OCI-LY1 (cell line): Measurements from ENCODE around the gene RALY.

Source experiments
- EZH2 ChIP-seq: fragments of 200-600 bp; sonication (generic), shearing (Covaris generic); IDR thresholded peaks from 2 replicates; pipeline ENCODE4 v1.8.0; 2017; ENCODE audit warnings: borderline replicate concordance, mixed run types, mild to moderate bottlenecking, antibody characterized with exemption, low read length, moderate library complexity, mixed read lengths
- TF ChIP-seq, protein P1 (sequence below): fragments of 200-600 bp; sonication (generic), shearing (Covaris generic); IDR thresholded peaks from 2 replicates; pipeline ENCODE4 v1.5.1; 2017; ENCODE audit warnings: mild to moderate bottlenecking, antibody characterized with exemption, low read length, moderate library complexity, mixed read lengths

DNA sequence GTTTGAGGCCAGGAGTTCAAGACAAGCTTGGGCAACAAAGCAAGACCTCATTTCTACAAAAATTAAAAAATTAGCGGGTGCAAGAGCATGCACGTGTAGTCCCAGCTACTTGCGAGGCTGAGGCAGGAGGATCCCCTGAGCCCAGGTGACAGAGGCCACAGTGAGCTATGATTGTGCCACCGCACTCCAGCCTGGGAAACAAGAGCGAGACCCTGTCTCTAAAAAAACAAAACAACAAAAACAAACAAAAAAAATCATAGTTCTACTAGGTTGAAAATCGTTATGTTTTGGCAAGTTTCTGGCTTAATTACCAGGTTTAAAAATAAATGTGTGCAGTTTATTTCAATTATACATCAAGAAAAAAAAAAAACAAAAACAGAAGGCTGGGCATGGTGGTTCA is 115.7 kb downstream of the RALY start:
- TF ChIP-seq EZH2 = no peak
- TF ChIP-seq, protein P1, sequence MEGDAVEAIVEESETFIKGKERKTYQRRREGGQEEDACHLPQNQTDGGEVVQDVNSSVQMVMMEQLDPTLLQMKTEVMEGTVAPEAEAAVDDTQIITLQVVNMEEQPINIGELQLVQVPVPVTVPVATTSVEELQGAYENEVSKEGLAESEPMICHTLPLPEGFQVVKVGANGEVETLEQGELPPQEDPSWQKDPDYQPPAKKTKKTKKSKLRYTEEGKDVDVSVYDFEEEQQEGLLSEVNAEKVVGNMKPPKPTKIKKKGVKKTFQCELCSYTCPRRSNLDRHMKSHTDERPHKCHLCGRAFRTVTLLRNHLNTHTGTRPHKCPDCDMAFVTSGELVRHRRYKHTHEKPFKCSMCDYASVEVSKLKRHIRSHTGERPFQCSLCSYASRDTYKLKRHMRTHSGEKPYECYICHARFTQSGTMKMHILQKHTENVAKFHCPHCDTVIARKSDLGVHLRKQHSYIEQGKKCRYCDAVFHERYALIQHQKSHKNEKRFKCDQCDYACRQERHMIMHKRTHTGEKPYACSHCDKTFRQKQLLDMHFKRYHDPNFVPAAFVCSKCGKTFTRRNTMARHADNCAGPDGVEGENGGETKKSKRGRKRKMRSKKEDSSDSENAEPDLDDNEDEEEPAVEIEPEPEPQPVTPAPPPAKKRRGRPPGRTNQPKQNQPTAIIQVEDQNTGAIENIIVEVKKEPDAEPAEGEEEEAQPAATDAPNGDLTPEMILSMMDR = no peak
